Purkinje cell (primary cell): ENCODE results near the gene SEC22C. TPM values are rescaled to one million over a fixed set of nuclear protein-coding genes. Genes with fewer than 3 reads are reported as not detected.

Experiments used
- polyA plus RNA-seq: library from polyadenylated mRNA; unstranded; fragments of >200 nt; fragmentation: Nextera tagmentation; gene quantifications from 2 replicates; pipeline ENCODE4 v1.2.1, GENCODE V29; 2014

The SEC22C gene, protein sequence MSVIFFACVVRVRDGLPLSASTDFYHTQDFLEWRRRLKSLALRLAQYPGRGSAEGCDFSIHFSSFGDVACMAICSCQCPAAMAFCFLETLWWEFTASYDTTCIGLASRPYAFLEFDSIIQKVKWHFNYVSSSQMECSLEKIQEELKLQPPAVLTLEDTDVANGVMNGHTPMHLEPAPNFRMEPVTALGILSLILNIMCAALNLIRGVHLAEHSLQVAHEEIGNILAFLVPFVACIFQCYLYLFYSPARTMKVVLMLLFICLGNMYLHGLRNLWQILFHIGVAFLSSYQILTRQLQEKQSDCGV
- 38.6 and 54.1 TPM in 2 replicates for polyA plus RNA-seq

DNA sequence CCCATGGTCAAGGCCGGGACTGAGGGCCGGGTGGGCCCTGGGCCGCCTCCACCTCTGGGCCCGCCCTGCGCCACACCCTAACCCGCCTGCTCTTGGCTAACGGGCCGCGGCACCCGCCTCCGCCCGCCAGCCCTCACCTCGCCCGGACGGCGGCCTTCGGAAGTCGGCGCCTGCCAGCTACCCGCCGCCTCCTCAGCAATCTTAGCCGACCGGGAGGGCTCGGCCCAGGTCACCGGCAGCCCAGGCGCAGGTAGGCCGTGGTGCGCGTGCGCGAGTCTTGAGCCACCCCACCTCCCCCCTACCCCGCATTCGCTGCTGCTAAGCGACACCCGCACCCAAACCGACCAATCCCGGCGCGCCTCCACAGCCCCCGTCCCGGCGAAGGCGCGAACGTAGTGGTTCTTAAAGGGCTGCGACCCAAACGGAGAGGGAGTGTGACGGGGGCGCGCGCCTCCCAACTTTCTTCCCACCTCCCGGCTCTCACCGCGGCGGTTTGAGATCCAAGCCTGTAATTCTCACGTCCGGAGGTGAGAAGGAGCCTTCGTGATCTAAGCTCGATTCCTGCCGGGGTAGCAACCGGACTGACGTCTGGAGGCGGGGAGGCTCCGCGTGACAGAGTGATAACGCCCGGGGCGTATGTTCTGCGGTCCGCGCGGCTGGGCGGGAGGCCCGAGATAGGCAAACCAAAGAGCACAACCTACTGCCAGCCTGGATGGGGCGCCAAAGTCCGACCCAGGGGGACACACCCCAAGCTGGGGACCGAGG is at the start of gene SEC22C:
TSS of gene SEC22C (minus strand) at position 259 of the 765 bp plus-strand sequence. CDS start 12,921 bp downstream, outside the sequence.

DNA sequence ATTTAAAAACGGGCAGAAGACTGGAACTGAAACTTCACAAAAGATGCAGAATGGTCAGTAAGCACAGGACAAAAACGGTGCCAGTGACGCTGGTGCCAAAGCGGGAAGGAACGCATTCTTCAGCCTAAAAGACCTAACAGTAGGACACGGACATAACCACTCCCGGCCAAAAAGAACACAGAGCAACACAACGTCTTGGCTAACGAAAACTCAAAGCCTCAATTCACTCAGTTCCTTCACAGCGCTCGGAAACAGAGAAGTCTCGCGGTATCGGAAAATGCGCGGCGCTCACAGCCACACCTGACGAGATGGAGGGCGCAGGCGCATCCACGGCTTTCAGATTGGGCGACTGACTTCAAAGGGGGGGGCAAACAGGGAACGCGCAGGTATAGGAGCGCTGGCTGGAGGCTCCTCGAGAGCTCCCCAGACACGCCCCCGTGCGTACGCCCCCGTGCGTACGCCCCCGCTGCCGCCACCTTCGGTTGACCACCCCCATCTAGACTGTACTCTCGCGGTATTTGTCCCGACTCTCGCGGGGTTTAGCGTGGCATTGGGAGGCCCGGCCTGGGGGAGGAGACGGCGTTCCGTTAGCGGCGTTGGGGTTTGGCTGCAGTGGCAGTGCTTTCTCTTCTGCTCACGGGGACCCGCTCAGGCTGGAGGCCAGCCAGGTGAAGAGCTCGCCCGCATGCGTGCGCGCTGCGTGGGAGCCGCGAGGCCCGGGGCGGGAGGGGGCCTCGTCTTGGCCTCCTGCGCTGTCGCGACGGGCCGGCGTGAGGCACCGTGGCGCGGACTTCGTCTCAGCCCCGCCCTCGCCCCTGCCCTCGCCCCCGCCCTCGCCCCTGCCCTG is 18.6 kb upstream of the SEC22C start, which contains the start of gene NKTR:
TSS of gene NKTR (plus strand) at position 576 of the 847 bp plus-strand sequence. CDS start 321 bp downstream, outside the sequence.

DNA sequence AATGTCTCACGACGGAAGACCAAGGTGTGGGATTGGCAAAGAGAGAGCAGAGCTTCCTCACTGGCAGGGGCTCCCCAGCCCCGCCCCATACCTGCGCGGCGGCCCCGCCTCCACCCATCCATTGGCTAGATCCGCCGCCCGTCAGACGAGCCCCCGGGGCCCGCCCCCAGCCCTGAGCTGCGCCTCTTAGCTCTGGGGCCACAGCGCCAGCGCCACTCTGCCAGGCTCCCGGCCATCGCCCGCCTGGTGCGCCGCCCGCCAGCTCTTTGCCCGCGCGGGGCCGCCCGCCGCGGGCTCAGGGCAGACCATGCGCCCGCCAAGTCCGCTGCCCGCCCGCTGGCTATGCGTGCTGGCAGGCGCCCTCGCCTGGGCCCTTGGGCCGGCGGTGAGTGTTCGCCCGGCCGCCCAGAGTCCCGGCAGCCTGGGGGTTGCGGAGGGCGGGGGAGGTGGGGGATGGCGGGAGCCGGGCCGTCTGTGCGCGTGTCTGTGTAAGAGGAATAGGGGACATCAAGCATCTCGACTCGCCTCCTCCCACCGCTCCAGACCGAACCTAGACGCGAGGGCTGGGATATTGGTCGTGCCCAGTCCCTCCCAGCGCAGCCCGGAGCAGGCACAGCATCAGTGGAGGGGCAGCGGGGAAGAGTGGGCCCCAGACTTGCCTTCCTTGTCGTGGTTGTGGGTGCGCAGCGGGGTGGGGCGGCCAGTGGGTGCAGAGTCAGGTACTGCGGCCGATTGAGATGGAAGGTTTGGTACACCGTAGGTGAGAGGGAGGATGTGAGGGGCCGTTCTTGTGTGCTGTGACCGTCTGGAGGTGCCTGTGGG is 79.1 kb downstream of the SEC22C start, which contains the start of gene VIPR1:
TSS of gene VIPR1 (plus strand) at position 215 of the 822 bp plus-strand sequence. CDS start at position 308, 93 bp downstream.

Other genes with a start within 250 kb of the SEC22C start
- gene LYZL4, start 171.4 kb downstream of the SEC22C start, polyA plus RNA-seq, result not detected in 2 replicates
- gene VIPR1, start 79.3 kb downstream of the SEC22C start, polyA plus RNA-seq, result 0.41 and 6.1 TPM in 2 replicates
- gene SS18L2, start 8.9 kb upstream of the SEC22C start, polyA plus RNA-seq, result 197 and 237 TPM in 2 replicates
- 25.9 and 30.6 TPM in 2 replicates for gene NKTR, start 18.7 kb upstream of the SEC22C start, polyA plus RNA-seq
- gene ZBTB47, start 71.7 kb upstream of the SEC22C start, polyA plus RNA-seq, result 0.31 TPM in 1 of 2 replicates, not detected in the other
- not detected in 2 replicates for gene KLHL40, start 103.6 kb upstream of the SEC22C start, polyA plus RNA-seq
- gene HHATL, start 120.8 kb upstream of the SEC22C start, polyA plus RNA-seq, result 86.3 and 121 TPM in 2 replicates
- gene CCDC13, start 191.3 kb upstream of the SEC22C start, polyA plus RNA-seq, result 1.3 and 5.1 TPM in 2 replicates
- 1,119 and 1,494 TPM in 2 replicates for gene HIGD1A, start 222.5 kb upstream of the SEC22C start, polyA plus RNA-seq
- 0.73 and 4.6 TPM in 2 replicates for gene ACKR2, start 227.5 kb upstream of the SEC22C start, polyA plus RNA-seq